HG02884 (cell line): ENCODE data around the gene MESP2.

ENCODE experiments used
- ATAC-seq: cut with Tn5 transposase; IDR thresholded peaks from one replicate; pipeline ENCODE4 v1.9.1; 2021; ENCODE audit warnings: mild to moderate bottlenecking, moderate library complexity; ENCODE audit not compliant: unreplicated experiment

Gene MESP2

GRCh38 chr15:89776274-89777072, at the start of gene MESP2:
TSS of gene MESP2 (plus strand) at chr15:89776332. CDS start at chr15:89776358, 26 bp downstream.
- ATAC-seq, result no peak

GRCh38 chr15:89728254-89728653, 47.9 kb upstream of the MESP2 start:
- ATAC-seq, result no peak

- no peak for ATAC-seq
Measured at GRCh38 chr15:89731275-89731674, 44.9 kb upstream of the MESP2 start.

- ATAC-seq, result no peak
Measured at GRCh38 chr15:89732451-89733172, 43.5 kb upstream of the MESP2 start.

- ATAC-seq, result no peak
Measured at GRCh38 chr15:89735773-89736172, 40.4 kb upstream of the MESP2 start.

GRCh38 chr15:89740137-89740536, 36.0 kb upstream of the MESP2 start:
- ATAC-seq, result peak; percentile 69

GRCh38 chr15:89743011-89743410, 33.1 kb upstream of the MESP2 start:
- ATAC-seq, result no peak

GRCh38 chr15:89743594-89743993, 32.5 kb upstream of the MESP2 start:
- no peak for ATAC-seq

GRCh38 chr15:89745131-89745530, 31.0 kb upstream of the MESP2 start:
- ATAC-seq, result no peak

- ATAC-seq, result no peak
Measured at GRCh38 chr15:89745768-89746167, 30.4 kb upstream of the MESP2 start.

- no peak for ATAC-seq
Measured at GRCh38 chr15:89746386-89746780, 29.7 kb upstream of the MESP2 start.

GRCh38 chr15:89747708-89748682, 28.1 kb upstream of the MESP2 start:
- no peak for ATAC-seq

- no peak for ATAC-seq
Measured at GRCh38 chr15:89749054-89749453, 27.1 kb upstream of the MESP2 start.

GRCh38 chr15:89749526-89749925, 26.6 kb upstream of the MESP2 start:
- no peak for ATAC-seq

GRCh38 chr15:89749951-89750559, 26.1 kb upstream of the MESP2 start:
- ATAC-seq, result peak; percentile 16

GRCh38 chr15:89750560-89751542, 25.3 kb upstream of the MESP2 start, which contains the start of gene MESP1:
TSS of gene MESP1 (minus strand) at chr15:89751249. CDS start at chr15:89751231, 18 bp downstream.
- peak; percentile 89 for ATAC-seq

GRCh38 chr15:89751748-89752147, 24.4 kb upstream of the MESP2 start:
- ATAC-seq, result no peak

GRCh38 chr15:89753855-89754254, 22.3 kb upstream of the MESP2 start:
- ATAC-seq, result no peak
